Measurements from ENCODE around the gene CBLIF.

DNA sequence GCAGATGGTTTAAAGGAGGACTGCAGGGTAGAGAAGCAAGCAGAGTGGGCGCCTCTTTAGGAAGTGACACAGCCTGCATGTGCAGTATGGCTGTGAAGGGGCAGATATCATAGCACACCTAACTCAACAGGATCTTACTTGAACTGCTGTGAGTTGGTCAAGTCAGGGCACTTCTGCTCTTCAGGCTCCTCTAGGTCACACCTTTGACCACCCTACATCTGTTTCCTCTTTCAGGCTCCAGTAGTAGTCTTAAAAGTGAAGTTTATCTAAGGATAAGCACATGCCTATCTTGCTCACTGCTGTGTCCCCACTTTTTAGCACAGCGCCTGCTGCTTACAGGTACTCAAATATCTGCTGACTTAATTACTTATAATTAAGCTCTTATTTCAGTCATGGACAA is 41.2 kb downstream of the CBLIF start:
- TF ChIP-seq, protein P1, sequence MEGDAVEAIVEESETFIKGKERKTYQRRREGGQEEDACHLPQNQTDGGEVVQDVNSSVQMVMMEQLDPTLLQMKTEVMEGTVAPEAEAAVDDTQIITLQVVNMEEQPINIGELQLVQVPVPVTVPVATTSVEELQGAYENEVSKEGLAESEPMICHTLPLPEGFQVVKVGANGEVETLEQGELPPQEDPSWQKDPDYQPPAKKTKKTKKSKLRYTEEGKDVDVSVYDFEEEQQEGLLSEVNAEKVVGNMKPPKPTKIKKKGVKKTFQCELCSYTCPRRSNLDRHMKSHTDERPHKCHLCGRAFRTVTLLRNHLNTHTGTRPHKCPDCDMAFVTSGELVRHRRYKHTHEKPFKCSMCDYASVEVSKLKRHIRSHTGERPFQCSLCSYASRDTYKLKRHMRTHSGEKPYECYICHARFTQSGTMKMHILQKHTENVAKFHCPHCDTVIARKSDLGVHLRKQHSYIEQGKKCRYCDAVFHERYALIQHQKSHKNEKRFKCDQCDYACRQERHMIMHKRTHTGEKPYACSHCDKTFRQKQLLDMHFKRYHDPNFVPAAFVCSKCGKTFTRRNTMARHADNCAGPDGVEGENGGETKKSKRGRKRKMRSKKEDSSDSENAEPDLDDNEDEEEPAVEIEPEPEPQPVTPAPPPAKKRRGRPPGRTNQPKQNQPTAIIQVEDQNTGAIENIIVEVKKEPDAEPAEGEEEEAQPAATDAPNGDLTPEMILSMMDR (IDR thresholded peaks at IDR 0.05), result no peak
- TF ChIP-seq POLR2A (IDR thresholded peaks at IDR 0.05), result no peak

All from adrenal gland (tissue), 5 donors.